ENCODE data around the gene ARL6IP1.

- TF ChIP-seq, protein P1, sequence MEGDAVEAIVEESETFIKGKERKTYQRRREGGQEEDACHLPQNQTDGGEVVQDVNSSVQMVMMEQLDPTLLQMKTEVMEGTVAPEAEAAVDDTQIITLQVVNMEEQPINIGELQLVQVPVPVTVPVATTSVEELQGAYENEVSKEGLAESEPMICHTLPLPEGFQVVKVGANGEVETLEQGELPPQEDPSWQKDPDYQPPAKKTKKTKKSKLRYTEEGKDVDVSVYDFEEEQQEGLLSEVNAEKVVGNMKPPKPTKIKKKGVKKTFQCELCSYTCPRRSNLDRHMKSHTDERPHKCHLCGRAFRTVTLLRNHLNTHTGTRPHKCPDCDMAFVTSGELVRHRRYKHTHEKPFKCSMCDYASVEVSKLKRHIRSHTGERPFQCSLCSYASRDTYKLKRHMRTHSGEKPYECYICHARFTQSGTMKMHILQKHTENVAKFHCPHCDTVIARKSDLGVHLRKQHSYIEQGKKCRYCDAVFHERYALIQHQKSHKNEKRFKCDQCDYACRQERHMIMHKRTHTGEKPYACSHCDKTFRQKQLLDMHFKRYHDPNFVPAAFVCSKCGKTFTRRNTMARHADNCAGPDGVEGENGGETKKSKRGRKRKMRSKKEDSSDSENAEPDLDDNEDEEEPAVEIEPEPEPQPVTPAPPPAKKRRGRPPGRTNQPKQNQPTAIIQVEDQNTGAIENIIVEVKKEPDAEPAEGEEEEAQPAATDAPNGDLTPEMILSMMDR (IDR thresholded peaks at IDR 0.05), result no peak
- TF ChIP-seq POLR2A (IDR thresholded peaks at IDR 0.05), result no peak
Observed at GRCh38 chr16:18816286-18816685, 14.9 kb upstream of the ARL6IP1 start.

Data from uterus (tissue), 2 donors.